Neuronal stem cell (in vitro differentiated cells): ENCODE results near the gene CYB5A.

Experiments used
- DNase-seq: peaks from one replicate; pipeline ENCODE4 v3.0.0-alpha.2; 2013; ENCODE audit warnings: low spot score
- H2AFZ ChIP-seq: one replicate; pipeline ENCODE4 v1.6.1; 2013; ENCODE audit warnings: mild to moderate bottlenecking, low read length, inconsistent platforms
- H2AK5ac ChIP-seq: 2 replicates; pipeline ENCODE4 v1.6.1; 2013; ENCODE audit warnings: low read depth, mild to moderate bottlenecking, inconsistent platforms, low read length, moderate library complexity, mixed read lengths
- H2BK120ac ChIP-seq: 2 replicates; pipeline ENCODE4 v1.6.1; 2013; ENCODE audit warnings: low read depth, mild to moderate bottlenecking, inconsistent platforms, low read length, moderate library complexity, mixed read lengths
- H2BK12ac ChIP-seq: one replicate; pipeline ENCODE4 v1.6.1; 2013; ENCODE audit warnings: low read length, inconsistent platforms
- H2BK15ac ChIP-seq: 2 replicates; pipeline ENCODE4 v1.6.1; 2013; ENCODE audit warnings: mild to moderate bottlenecking, low read length, inconsistent platforms, mixed read lengths
- H2BK5ac ChIP-seq: one replicate; pipeline ENCODE4 v1.6.1; 2013; ENCODE audit warnings: inconsistent platforms, mild to moderate bottlenecking, low read length, moderate library complexity
- H3K14ac ChIP-seq: one replicate; pipeline ENCODE4 v1.6.1; 2013; ENCODE audit warnings: low read length, inconsistent platforms
- H3K18ac ChIP-seq: 2 replicates; pipeline ENCODE4 v1.6.1; 2013; ENCODE audit warnings: low read length, inconsistent platforms
- H3K23ac ChIP-seq: 2 replicates; pipeline ENCODE4 v1.6.1; 2013; ENCODE audit warnings: low read depth, mild to moderate bottlenecking, mixed read lengths, low read length, inconsistent platforms; ENCODE audit not compliant: poor library complexity
- H3K27ac ChIP-seq: replicated peaks from 3 replicates; pipeline ENCODE4 v1.5.1; 2013; ENCODE audit warnings: low read length, inconsistent platforms
- H3K27me3 ChIP-seq, 3 experiments: 2 replicates each; pipeline ENCODE4 v1.6.1; 2013; ENCODE audit warnings: low read length in 3 of 3, mild to moderate bottlenecking in 2 of 3, inconsistent platforms in 1 of 3, low read depth in 1 of 3, mixed read lengths in 1 of 3, moderate library complexity in 1 of 3; ENCODE audit not compliant: control insufficient read depth in 3 of 3, insufficient read depth in 3 of 3
- H3K36me3 ChIP-seq, 2 donors: replicated peaks in 1 of 2; 2 replicates each; pipeline ENCODE4 v1.6.1; 2013; ENCODE audit warnings: low read length in 2 of 2; ENCODE audit not compliant: control insufficient read depth in 2 of 2, insufficient read depth in 2 of 2
- H3K4ac ChIP-seq: 2 replicates; pipeline ENCODE4 v1.6.1; 2013; ENCODE audit warnings: inconsistent platforms, mild to moderate bottlenecking, low read length, moderate library complexity
- H3K4me1 ChIP-seq, 2 donors: 1 replicate in 1 of 2; 2 replicates in 1 of 2; pipeline ENCODE4 v1.6.1; 2013; ENCODE audit warnings: low read length in 2 of 2, low read depth in 1 of 2; ENCODE audit not compliant: control insufficient read depth in 2 of 2, insufficient read depth in 1 of 2
- H3K4me2 ChIP-seq: one replicate; pipeline ENCODE4 v1.6.1; 2013; ENCODE audit warnings: mild to moderate bottlenecking, low read length, inconsistent platforms; ENCODE audit not compliant: insufficient read depth, poor library complexity, severe bottlenecking
- H3K4me3 ChIP-seq, 2 donors: 2 replicates each; pipeline ENCODE4 v1.5.1; 2013; ENCODE audit warnings: low read length in 2 of 2, mild to moderate bottlenecking in 2 of 2, inconsistent platforms in 1 of 2, moderate library complexity in 1 of 2
- H3K79me1 ChIP-seq: one replicate; pipeline ENCODE4 v1.6.1; 2013; ENCODE audit warnings: low read depth, mild to moderate bottlenecking, inconsistent platforms, low read length, moderate library complexity
- H3K9ac ChIP-seq: one replicate; pipeline ENCODE4 v1.6.1; 2013; ENCODE audit warnings: mild to moderate bottlenecking, low read depth, low read length, inconsistent platforms; ENCODE audit not compliant: poor library complexity
- H3K9me3 ChIP-seq, 2 donors: replicated peaks in 1 of 2; 2 replicates each; pipeline versions ENCODE3 to v1.6.1; 2013; ENCODE audit warnings: low read length in 2 of 2, mild to moderate bottlenecking in 2 of 2, inconsistent platforms in 1 of 2, low read depth in 1 of 2, mixed read lengths in 1 of 2, moderate library complexity in 1 of 2; ENCODE audit not compliant: control insufficient read depth in 2 of 2, insufficient read depth in 1 of 2
- H4K8ac ChIP-seq: one replicate; pipeline ENCODE4 v1.6.1; 2013; ENCODE audit warnings: low read depth, mild to moderate bottlenecking, inconsistent platforms, low read length, moderate library complexity
- H4K91ac ChIP-seq: one replicate; pipeline ENCODE4 v1.6.1; 2013; ENCODE audit warnings: low read length, low read depth, mild to moderate bottlenecking, inconsistent platforms; ENCODE audit not compliant: poor library complexity
- WGBS, 2 donors: extraction: QIAGEN DNeasy Blood & Tissue Kit; methylation state at CpG; one replicate each; pipeline ENCODE4 v1.1.7; 2013; ENCODE audit warnings: missing lambda C conversion rate in 2 of 2, mixed read lengths in 1 of 2; ENCODE audit not compliant: insufficient read length in 2 of 2, insufficient replicate concordance in 1 of 2; ENCODE audit errors: extremely low coverage in 2 of 2; 5-methylcytosine and 5-hydroxymethylcytosine counted together

CYB5A gene

GRCh38 chr18:74284980-74285355, 6.8 kb downstream of the CYB5A start:
- Histone ChIP-seq H3K4ac (no peak overlapping the region), H3K23ac (no peak overlapping the region), H3K9ac (no peak overlapping the region), H3K4me1 (peaks cover 25 to 32% of the 10 kb centered on the region in 2 donors), H3K4me3 (no peak overlapping the region), H2BK15ac (no peak overlapping the region), H3K27ac (no peak overlapping the region), H2AFZ (peak overlapping the region; percentile 79), H3K36me3 (no peaks in the 10 kb centered on the region), H2AK5ac (no peak overlapping the region), H3K18ac (no peak overlapping the region), H3K79me1 (no peaks in the 10 kb centered on the region), H3K4me2 (no peak overlapping the region), H3K27me3 (no peaks in the 10 kb centered on the region), H4K91ac (no peak overlapping the region), H2BK12ac (no peak overlapping the region), H2BK120ac (no peak overlapping the region), H2BK5ac (no peak overlapping the region), H4K8ac (no peak overlapping the region), H3K9me3 (no peaks in the 10 kb centered on the region), H3K14ac (no peak overlapping the region)
- no CpG with 5 or more reads among the region's 1 CpG for WGBS, 2 donors
- no peak for DNase-seq

- DNase-seq, result peak; percentile 38
- Histone ChIP-seq H3K14ac (no peak overlapping the region), H2BK120ac (no peak overlapping the region), H3K23ac (no peak overlapping the region), H3K4me3 (peak overlapping the region in 1 of 2 donors; percentile 30), H2BK5ac (no peak overlapping the region), H3K9ac (no peak overlapping the region), H3K4me2 (no peak overlapping the region), H3K4me1 (peaks cover 25 to 32% of the 10 kb centered on the region in 2 donors), H3K18ac (peak overlapping the region; percentile 64), H4K8ac (no peak overlapping the region), H2AK5ac (no peak overlapping the region), H4K91ac (no peak overlapping the region), H3K36me3 (no peaks in the 10 kb centered on the region), H2AFZ (peak overlapping the region; percentile 79), H3K79me1 (no peaks in the 10 kb centered on the region), H2BK15ac (no peak overlapping the region), H3K27me3 (no peaks in the 10 kb centered on the region), H2BK12ac (no peak overlapping the region), H3K27ac (no peak overlapping the region), H3K9me3 (no peaks in the 10 kb centered on the region), H3K4ac (no peak overlapping the region)
- whole genome bisulfite sequencing, 2 donors, result no CpG with 5 or more reads among the region's 11 CpGs
These were observed 7.4 kb downstream of the CYB5A start for GRCh38 chr18:74284191-74284979.

- H3K23ac ChIP-seq, result no peak overlapping the region
- no peak overlapping the region for H3K27ac ChIP-seq
- H2BK120ac ChIP-seq, result no peak overlapping the region
- H3K14ac ChIP-seq, result no peak overlapping the region
- H2AFZ ChIP-seq, result no peak overlapping the region
- no peak overlapping the region for H3K4ac ChIP-seq
- H2BK12ac ChIP-seq, result no peak overlapping the region
- H3K4me1 ChIP-seq, result peaks cover 25 to 32% of the 10 kb centered on the region in 2 donors
- H2AK5ac ChIP-seq, result no peak overlapping the region
- no peaks in the 10 kb centered on the region for H3K79me1 ChIP-seq
- no peak overlapping the region for H3K4me2 ChIP-seq
- H3K27me3 ChIP-seq, result no peaks in the 10 kb centered on the region
- no peaks in the 10 kb centered on the region for H3K9me3 ChIP-seq
- H4K91ac ChIP-seq, result no peak overlapping the region
- DNase-seq, result no peak
- peak overlapping the region; percentile 82 for H3K18ac ChIP-seq
- no peaks in the 10 kb centered on the region for H3K36me3 ChIP-seq
- H2BK15ac ChIP-seq, result no peak overlapping the region
- no peak overlapping the region for H4K8ac ChIP-seq
- H2BK5ac ChIP-seq, result no peak overlapping the region
- no peak overlapping the region for H3K9ac ChIP-seq
- no peak overlapping the region for H3K4me3 ChIP-seq
- no CpG with 5 or more reads among the region's 10 CpGs for WGBS, 2 donors
These were observed 8.1 kb downstream of the CYB5A start for GRCh38 chr18:74283646-74284045.

- no peaks in the 10 kb centered on the region for H3K9me3 ChIP-seq
- H3K4me1 ChIP-seq, result peaks cover 25 to 32% of the 10 kb centered on the region in 2 donors
- no CpG with 5 or more reads among the region's 10 CpGs for WGBS, 2 donors
These were observed 8.8 kb downstream of the CYB5A start for GRCh38 chr18:74282755-74283554.

More at GRCh38 chr18:74282755-74283554, 8.8 kb downstream of the CYB5A start:
- H3K36me3 ChIP-seq, result no peaks in the 10 kb centered on the region
- no peak overlapping the region for H2AK5ac ChIP-seq
- no peaks in the 10 kb centered on the region for H3K27me3 ChIP-seq
- no peak overlapping the region for H3K9ac ChIP-seq
- no peak overlapping the region for H2BK15ac ChIP-seq
- H2BK12ac ChIP-seq, result no peak overlapping the region
- H4K91ac ChIP-seq, result no peak overlapping the region
- H3K23ac ChIP-seq, result no peak overlapping the region
- no peak overlapping the region for H2AFZ ChIP-seq
- no peak overlapping the region for H3K27ac ChIP-seq
- DNase-seq, result no peak
- H3K79me1 ChIP-seq, result no peaks in the 10 kb centered on the region
- H2BK5ac ChIP-seq, result no peak overlapping the region
- H3K4me2 ChIP-seq, result no peak overlapping the region
- no peak overlapping the region for H3K18ac ChIP-seq
- no peak overlapping the region for H4K8ac ChIP-seq
- no peak overlapping the region for H3K14ac ChIP-seq
- no peak overlapping the region for H3K4ac ChIP-seq
- H2BK120ac ChIP-seq, result no peak overlapping the region
- no peak overlapping the region for H3K4me3 ChIP-seq
